GM18870 (cell line): ENCODE data around the gene CPSF4L.
"Not testable (repeated sequence)": the region's sequence is repeated elsewhere in the genome, so short reads cannot be mapped to it uniquely, and the experiment has no call there.

ENCODE experiments used
- ATAC-seq: cut with Tn5 transposase; IDR thresholded peaks from one replicate; pipeline ENCODE4 v1.9.1; 2021; ENCODE audit warnings: moderate library complexity; ENCODE audit not compliant: unreplicated experiment

CPSF4L gene

GRCh38 chr17:73269791-73270190 lies 8.1 kb upstream of the CPSF4L start:
- ATAC-seq: no peak

- no peak for ATAC-seq
Measured at GRCh38 chr17:73269329-73269615, 7.6 kb upstream of the CPSF4L start.

- no peak for ATAC-seq
Measured at GRCh38 chr17:73268582-73269328, 7.1 kb upstream of the CPSF4L start.

GRCh38 chr17:73267648-73268537 lies 6.2 kb upstream of the CPSF4L start:
- no peak for ATAC-seq

- no peak for ATAC-seq
Measured at GRCh38 chr17:73266796-73267195, 5.1 kb upstream of the CPSF4L start.

GRCh38 chr17:73265646-73266640 lies 4.3 kb upstream of the CPSF4L start:
- no peak for ATAC-seq

- ATAC-seq: not testable (repeated sequence)
Measured at GRCh38 chr17:73264448-73264847, 2.8 kb upstream of the CPSF4L start.

- no peak for ATAC-seq
Measured at GRCh38 chr17:73262676-73263642, 1.3 kb upstream of the CPSF4L start.

GRCh38 chr17:73261952-73262675 lies 434 bp upstream of the CPSF4L start:
- ATAC-seq: no peak

GRCh38 chr17:73257516-73257915 lies 4.2 kb downstream of the CPSF4L start:
- ATAC-seq: no peak

- no peak for ATAC-seq
Measured at GRCh38 chr17:73256220-73256619, 5.5 kb downstream of the CPSF4L start.

GRCh38 chr17:73255671-73256181 lies 6.0 kb downstream of the CPSF4L start:
- no peak for ATAC-seq

- no peak for ATAC-seq
Measured at GRCh38 chr17:73251871-73252270, 9.8 kb downstream of the CPSF4L start.

- ATAC-seq: no peak
Measured at GRCh38 chr17:73250851-73251640, 10.6 kb downstream of the CPSF4L start.

- no peak for ATAC-seq
Measured at GRCh38 chr17:73249700-73250099, 12.0 kb downstream of the CPSF4L start.

GRCh38 chr17:73248532-73248931 lies 13.1 kb downstream of the CPSF4L start:
- ATAC-seq: no peak

- ATAC-seq: no peak
Measured at GRCh38 chr17:73247726-73248125, 14.0 kb downstream of the CPSF4L start.

- ATAC-seq: no peak
Measured at GRCh38 chr17:73240561-73240960, 21.1 kb downstream of the CPSF4L start.
